ENCODE results near the gene GRID1.

- no peak for TF ChIP-seq POLR2A (IDR thresholded peaks at IDR 0.05)
- TF ChIP-seq, protein P1, sequence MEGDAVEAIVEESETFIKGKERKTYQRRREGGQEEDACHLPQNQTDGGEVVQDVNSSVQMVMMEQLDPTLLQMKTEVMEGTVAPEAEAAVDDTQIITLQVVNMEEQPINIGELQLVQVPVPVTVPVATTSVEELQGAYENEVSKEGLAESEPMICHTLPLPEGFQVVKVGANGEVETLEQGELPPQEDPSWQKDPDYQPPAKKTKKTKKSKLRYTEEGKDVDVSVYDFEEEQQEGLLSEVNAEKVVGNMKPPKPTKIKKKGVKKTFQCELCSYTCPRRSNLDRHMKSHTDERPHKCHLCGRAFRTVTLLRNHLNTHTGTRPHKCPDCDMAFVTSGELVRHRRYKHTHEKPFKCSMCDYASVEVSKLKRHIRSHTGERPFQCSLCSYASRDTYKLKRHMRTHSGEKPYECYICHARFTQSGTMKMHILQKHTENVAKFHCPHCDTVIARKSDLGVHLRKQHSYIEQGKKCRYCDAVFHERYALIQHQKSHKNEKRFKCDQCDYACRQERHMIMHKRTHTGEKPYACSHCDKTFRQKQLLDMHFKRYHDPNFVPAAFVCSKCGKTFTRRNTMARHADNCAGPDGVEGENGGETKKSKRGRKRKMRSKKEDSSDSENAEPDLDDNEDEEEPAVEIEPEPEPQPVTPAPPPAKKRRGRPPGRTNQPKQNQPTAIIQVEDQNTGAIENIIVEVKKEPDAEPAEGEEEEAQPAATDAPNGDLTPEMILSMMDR (IDR thresholded peaks at IDR 0.05) = no peak
These were observed 143.3 kb downstream of the GRID1 start for GRCh38 chr10:86223256-86223655.

Measured in breast epithelium (tissue), 3 donors.